Lower leg skin (tissue), 3 donors: Measurements from ENCODE around the gene RLIM.

Experiments
- POLR2A ChIP-seq, 2 donors: fragments of 450-650 bp; IDR thresholded peaks; one replicate each; pipeline ENCODE4 v1.6.1; 2016 to 2017; ENCODE audit warnings: antibody characterized with exemption in 2 of 2, mild to moderate bottlenecking in 1 of 2, moderate library complexity in 1 of 2
- TF ChIP-seq, protein P1 (sequence below), 3 donors: fragments of 450-650 bp; IDR thresholded peaks; one replicate each; pipeline ENCODE4 v1.5.1; 2016; ENCODE audit warnings: antibody characterized with exemption in 3 of 3, mild to moderate bottlenecking in 3 of 3, moderate library complexity in 2 of 3

DNA sequence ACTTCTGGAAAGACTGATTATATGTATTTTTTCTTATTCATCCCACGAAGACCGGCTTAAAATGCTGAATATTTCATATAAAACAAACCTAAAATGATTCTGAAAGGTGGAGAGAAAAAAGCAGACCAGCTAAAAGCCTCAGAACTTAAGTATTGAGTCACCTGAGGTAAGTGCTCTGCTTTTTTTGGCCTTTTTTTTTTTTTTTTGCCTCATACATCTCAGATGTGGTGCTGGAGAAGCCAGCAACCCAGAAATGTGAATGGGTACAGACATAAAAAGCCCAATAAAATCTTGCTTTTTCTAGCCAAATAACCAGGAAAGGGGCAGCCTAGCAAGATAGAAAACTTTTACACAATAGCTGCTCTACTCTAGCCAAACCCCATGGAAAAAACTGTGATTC lies 57.0 kb downstream of the RLIM start:
- no peak for TF ChIP-seq POLR2A (IDR thresholded peaks at IDR 0.05)
- TF ChIP-seq, protein P1, sequence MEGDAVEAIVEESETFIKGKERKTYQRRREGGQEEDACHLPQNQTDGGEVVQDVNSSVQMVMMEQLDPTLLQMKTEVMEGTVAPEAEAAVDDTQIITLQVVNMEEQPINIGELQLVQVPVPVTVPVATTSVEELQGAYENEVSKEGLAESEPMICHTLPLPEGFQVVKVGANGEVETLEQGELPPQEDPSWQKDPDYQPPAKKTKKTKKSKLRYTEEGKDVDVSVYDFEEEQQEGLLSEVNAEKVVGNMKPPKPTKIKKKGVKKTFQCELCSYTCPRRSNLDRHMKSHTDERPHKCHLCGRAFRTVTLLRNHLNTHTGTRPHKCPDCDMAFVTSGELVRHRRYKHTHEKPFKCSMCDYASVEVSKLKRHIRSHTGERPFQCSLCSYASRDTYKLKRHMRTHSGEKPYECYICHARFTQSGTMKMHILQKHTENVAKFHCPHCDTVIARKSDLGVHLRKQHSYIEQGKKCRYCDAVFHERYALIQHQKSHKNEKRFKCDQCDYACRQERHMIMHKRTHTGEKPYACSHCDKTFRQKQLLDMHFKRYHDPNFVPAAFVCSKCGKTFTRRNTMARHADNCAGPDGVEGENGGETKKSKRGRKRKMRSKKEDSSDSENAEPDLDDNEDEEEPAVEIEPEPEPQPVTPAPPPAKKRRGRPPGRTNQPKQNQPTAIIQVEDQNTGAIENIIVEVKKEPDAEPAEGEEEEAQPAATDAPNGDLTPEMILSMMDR (IDR thresholded peaks at IDR 0.05): no peak
